WTC11 (cell line): Measurements from ENCODE around the gene UGGT1. TPM values are rescaled to one million over a fixed set of nuclear protein-coding genes. Genes with fewer than 3 reads are reported as not detected.

ENCODE experiments used
- ATAC-seq: fragments of 200-7000 bp; cut with Tn5 transposase; 2 replicates; pipeline ENCODE4 v1.10.0; 2021; ENCODE audit warnings: mild to moderate bottlenecking, moderate library complexity
- CTCF ChIA-PET: fragments of 300-600 bp; sonication (Branson Sonifier 250); formaldehyde crosslinking; loops from one replicate; lab custom pipeline; 2021; ENCODE audit warnings: antibody characterized with exemption; lab: Charles Lee
- POLR2A ChIA-PET: fragments of 350-600 bp; sonication (Branson Sonifier 250); formaldehyde crosslinking; loops from one replicate; lab custom pipeline; 2021; ENCODE audit warnings: antibody characterized with exemption; lab: Charles Lee
- DNase-seq: peaks from one replicate; pipeline ENCODE4 v3.0.0; 2021; ENCODE audit warnings: low spot score
- H3K27ac Mint-ChIP-seq: 2 replicates; pipeline ENCODE4 v1.8.0; 2021; ENCODE audit warnings: mixed read lengths
- H3K27me3 Mint-ChIP-seq: 2 replicates; pipeline ENCODE4 v1.8.0; 2021; ENCODE audit warnings: low read depth, mild to moderate bottlenecking, moderate library complexity, mixed read lengths
- H3K36me3 Mint-ChIP-seq: 2 replicates; pipeline ENCODE4 v1.8.0; 2021; ENCODE audit warnings: mixed read lengths
- H3K4me1 Mint-ChIP-seq: 2 replicates; pipeline ENCODE4 v1.8.0; 2022; ENCODE audit warnings: mixed read lengths
- H3K4me3 Mint-ChIP-seq: 2 replicates; pipeline ENCODE4 v1.8.0; 2021; ENCODE audit warnings: mild to moderate bottlenecking, moderate library complexity, mixed read lengths
- H3K9me3 Mint-ChIP-seq: 2 replicates; pipeline ENCODE4 v1.8.0; 2021; ENCODE audit warnings: mixed read lengths
- ATF1 ChIP-seq: sonication (generic); formaldehyde crosslinking; IDR thresholded peaks from 2 replicates; pipeline ENCODE4 v1.8.1; 2023; ENCODE audit warnings: mild to moderate bottlenecking, moderate library complexity, missing genetic modification reagents
- MXD4 ChIP-seq: fragments of 250-450 bp; sonication (Bioruptor Pico); IDR thresholded peaks from 2 replicates; pipeline ENCODE4 v1.8.0; 2021; ENCODE audit warnings: mild to moderate bottlenecking, moderate library complexity, borderline replicate concordance
- SMAD4 ChIP-seq: sonication (generic); formaldehyde crosslinking; IDR thresholded peaks from 2 replicates; pipeline ENCODE4 v1.8.0; 2022; ENCODE audit warnings: mild to moderate bottlenecking, missing genetic modification reagents
- total RNA-seq: library from RNA; stranded (reverse); gene quantifications from 3 replicates; pipeline ENCODE4 v1.2.3, GENCODE V29; 2021
- TF ChIP-seq, protein P1 (sequence below): fragments of 250-450 bp; sonication (Bioruptor Pico); IDR thresholded peaks from 2 replicates; pipeline ENCODE4 v1.9.0; 2021; ENCODE audit warnings: mild to moderate bottlenecking
- TF ChIP-seq, protein P2 (sequence below): fragments of 250-450 bp; sonication (Bioruptor Pico); IDR thresholded peaks from 2 replicates; pipeline ENCODE4 v2.1.2; 2022; ENCODE audit warnings: mild to moderate bottlenecking, moderate library complexity
- TF ChIP-seq, protein P3 (sequence below): sonication (generic); formaldehyde crosslinking; IDR thresholded peaks from 2 replicates; pipeline ENCODE4 v1.8.0; 2023; ENCODE audit warnings: missing genetic modification reagents, mild to moderate bottlenecking, borderline replicate concordance
- TF ChIP-seq, protein P4 (sequence below): fragments of 250-450 bp; sonication (Bioruptor Pico); conservative IDR thresholded peaks from 2 replicates; pipeline ENCODE4 v1.9.0; 2021; ENCODE audit warnings: mild to moderate bottlenecking
- TF ChIP-seq, protein P5 (sequence below): sonication (generic); formaldehyde crosslinking; IDR thresholded peaks from 2 replicates; pipeline ENCODE4 v1.8.1; 2023; ENCODE audit warnings: mild to moderate bottlenecking, missing genetic modification reagents

UGGT1 gene
- total RNA-seq, 1 experiment from 2014 or later, result 57.9 TPM

DNA sequence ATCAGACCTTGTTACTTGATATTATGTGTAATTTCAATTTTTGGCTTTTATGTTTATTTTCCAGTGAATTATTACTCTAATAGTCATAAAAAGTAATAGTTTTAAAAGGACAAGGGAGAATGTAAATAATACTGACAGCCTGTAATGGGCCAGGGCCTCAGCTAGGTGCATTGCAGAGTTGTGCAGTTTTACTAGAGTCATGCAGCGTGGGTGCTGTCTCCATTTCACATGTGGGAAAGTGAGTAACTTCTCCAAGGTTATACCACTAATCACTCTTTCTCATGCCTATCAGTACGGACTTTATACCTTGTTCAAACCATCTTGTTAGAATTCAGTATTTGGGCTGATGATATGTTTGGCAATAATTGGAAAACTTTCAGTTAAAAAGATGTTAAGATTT, 73.3 kb downstream of the UGGT1 start (continued):
- TF ChIP-seq, protein P1, sequence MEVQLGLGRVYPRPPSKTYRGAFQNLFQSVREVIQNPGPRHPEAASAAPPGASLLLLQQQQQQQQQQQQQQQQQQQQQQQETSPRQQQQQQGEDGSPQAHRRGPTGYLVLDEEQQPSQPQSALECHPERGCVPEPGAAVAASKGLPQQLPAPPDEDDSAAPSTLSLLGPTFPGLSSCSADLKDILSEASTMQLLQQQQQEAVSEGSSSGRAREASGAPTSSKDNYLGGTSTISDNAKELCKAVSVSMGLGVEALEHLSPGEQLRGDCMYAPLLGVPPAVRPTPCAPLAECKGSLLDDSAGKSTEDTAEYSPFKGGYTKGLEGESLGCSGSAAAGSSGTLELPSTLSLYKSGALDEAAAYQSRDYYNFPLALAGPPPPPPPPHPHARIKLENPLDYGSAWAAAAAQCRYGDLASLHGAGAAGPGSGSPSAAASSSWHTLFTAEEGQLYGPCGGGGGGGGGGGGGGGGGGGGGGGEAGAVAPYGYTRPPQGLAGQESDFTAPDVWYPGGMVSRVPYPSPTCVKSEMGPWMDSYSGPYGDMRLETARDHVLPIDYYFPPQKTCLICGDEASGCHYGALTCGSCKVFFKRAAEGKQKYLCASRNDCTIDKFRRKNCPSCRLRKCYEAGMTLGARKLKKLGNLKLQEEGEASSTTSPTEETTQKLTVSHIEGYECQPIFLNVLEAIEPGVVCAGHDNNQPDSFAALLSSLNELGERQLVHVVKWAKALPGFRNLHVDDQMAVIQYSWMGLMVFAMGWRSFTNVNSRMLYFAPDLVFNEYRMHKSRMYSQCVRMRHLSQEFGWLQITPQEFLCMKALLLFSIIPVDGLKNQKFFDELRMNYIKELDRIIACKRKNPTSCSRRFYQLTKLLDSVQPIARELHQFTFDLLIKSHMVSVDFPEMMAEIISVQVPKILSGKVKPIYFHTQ (CRISPR knock-in tag), result no peak
- TF ChIP-seq, protein P2, sequence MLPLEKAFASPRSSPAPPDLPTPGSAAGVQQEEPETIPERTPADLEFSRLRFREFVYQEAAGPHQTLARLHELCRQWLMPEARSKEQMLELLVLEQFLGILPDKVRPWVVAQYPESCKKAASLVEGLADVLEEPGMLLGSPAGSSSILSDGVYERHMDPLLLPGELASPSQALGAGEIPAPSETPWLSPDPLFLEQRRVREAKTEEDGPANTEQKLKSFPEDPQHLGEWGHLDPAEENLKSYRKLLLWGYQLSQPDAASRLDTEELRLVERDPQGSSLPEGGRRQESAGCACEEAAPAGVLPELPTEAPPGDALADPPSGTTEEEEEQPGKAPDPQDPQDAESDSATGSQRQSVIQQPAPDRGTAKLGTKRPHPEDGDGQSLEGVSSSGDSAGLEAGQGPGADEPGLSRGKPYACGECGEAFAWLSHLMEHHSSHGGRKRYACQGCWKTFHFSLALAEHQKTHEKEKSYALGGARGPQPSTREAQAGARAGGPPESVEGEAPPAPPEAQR (CRISPR knock-in tag), result no peak
- TF ChIP-seq SMAD4 (no peak), MXD4 (CRISPR knock-in tag) (no peak)
- TF ChIP-seq, all 79 proteins: peak for 0

DNA sequence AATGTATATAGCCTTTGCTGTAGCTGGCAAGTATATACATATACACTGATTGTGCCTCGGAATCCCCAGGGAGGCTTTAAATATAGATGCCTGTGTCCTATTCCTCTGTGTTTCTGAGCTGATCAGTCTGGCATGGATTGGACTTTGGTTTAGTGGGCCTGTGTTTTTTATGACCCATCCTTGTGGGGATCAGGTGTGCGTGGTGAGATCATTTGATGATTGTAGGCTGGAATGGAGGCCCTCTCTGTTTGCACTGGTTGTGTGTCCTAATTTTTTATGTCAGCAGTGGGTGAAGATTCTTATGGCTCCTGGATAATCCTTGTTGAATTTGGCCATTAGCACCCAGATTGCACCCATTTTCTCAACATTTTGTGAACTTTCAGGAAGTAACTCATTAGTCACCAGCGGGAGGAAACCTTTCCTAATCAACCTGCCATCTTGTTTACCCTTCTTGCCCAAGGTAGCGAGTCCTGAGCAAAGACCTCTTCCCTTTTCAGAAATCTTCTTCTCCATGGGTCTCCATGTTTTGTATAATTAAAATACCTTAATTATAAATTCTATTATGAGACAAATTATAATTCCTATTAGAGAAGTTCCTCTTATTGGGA, 75.8 kb downstream of the UGGT1 start:
- H3K36me3 Mint-ChIP-seq, result peaks cover 43% of the 10 kb centered on the region
- TF ChIP-seq, protein P1 (CRISPR knock-in tag), result no peak
- TF ChIP-seq, protein P3, sequence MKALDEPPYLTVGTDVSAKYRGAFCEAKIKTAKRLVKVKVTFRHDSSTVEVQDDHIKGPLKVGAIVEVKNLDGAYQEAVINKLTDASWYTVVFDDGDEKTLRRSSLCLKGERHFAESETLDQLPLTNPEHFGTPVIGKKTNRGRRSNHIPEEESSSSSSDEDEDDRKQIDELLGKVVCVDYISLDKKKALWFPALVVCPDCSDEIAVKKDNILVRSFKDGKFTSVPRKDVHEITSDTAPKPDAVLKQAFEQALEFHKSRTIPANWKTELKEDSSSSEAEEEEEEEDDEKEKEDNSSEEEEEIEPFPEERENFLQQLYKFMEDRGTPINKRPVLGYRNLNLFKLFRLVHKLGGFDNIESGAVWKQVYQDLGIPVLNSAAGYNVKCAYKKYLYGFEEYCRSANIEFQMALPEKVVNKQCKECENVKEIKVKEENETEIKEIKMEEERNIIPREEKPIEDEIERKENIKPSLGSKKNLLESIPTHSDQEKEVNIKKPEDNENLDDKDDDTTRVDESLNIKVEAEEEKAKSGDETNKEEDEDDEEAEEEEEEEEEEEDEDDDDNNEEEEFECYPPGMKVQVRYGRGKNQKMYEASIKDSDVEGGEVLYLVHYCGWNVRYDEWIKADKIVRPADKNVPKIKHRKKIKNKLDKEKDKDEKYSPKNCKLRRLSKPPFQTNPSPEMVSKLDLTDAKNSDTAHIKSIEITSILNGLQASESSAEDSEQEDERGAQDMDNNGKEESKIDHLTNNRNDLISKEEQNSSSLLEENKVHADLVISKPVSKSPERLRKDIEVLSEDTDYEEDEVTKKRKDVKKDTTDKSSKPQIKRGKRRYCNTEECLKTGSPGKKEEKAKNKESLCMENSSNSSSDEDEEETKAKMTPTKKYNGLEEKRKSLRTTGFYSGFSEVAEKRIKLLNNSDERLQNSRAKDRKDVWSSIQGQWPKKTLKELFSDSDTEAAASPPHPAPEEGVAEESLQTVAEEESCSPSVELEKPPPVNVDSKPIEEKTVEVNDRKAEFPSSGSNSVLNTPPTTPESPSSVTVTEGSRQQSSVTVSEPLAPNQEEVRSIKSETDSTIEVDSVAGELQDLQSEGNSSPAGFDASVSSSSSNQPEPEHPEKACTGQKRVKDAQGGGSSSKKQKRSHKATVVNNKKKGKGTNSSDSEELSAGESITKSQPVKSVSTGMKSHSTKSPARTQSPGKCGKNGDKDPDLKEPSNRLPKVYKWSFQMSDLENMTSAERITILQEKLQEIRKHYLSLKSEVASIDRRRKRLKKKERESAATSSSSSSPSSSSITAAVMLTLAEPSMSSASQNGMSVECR (CRISPR knock-in tag), result no peak
- TF ChIP-seq, protein P4, sequence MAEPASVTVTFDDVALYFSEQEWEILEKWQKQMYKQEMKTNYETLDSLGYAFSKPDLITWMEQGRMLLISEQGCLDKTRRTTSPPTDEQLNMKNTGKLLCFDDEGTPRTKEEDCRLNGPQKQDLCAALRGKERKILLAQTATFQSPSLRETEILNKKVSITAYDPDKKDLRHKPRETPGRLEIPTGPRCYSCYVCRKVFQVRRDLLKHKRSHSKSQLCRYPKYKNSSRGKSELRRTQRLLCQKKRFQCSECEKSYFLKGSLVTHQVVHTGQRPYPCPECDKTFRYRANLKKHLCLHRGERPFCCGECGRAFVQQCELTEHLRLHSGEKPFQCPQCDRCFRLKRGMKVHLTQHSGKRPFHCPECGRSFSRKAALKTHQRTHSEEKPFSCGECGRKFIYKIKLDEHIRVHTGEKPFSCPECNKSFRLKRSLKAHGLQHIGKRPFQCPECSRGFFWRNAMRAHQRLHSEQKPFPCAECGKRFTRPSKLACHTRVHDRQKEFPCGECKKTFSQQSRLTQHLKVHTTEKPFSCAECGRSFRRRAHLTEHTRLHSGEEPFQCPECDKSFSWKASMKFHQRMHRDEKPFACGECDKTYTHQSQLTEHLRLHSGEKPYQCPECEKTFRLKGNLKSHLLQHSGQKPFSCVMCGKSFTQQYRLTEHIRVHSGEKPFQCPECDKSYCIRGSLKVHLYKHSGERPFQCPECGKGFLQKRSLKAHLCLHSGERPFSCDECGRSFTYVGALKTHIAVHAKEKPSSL (CRISPR knock-in tag), result no peak
- TF ChIP-seq, protein P5, sequence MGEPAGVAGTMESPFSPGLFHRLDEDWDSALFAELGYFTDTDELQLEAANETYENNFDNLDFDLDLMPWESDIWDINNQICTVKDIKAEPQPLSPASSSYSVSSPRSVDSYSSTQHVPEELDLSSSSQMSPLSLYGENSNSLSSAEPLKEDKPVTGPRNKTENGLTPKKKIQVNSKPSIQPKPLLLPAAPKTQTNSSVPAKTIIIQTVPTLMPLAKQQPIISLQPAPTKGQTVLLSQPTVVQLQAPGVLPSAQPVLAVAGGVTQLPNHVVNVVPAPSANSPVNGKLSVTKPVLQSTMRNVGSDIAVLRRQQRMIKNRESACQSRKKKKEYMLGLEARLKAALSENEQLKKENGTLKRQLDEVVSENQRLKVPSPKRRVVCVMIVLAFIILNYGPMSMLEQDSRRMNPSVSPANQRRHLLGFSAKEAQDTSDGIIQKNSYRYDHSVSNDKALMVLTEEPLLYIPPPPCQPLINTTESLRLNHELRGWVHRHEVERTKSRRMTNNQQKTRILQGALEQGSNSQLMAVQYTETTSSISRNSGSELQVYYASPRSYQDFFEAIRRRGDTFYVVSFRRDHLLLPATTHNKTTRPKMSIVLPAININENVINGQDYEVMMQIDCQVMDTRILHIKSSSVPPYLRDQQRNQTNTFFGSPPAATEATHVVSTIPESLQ (CRISPR knock-in tag), result no peak
- no peak for TF ChIP-seq ATF1
- TF ChIP-seq, all 79 proteins: peak for 0
- no peak overlapping the region for H3K27ac Mint-ChIP-seq

More for the DNA sequence above, 75.8 kb downstream of the UGGT1 start:
- Mint-ChIP-seq H3K4me3 (no peak overlapping the region), H3K4me1 (peaks cover 11% of the 10 kb centered on the region), H3K9me3 (no peaks in the 10 kb centered on the region), H3K27me3 (no peaks in the 10 kb centered on the region)
- no peak for DNase-seq
- ChIA-PET POLR2A (no interaction called here), CTCF (no interaction called here)
- ATAC-seq, result no peak
